HG03097 (cell line): ENCODE measurements around the gene CYTH1.
A peak's percentile ranks its signal among the peaks of the same experiment; 100 is the strongest.
"Not testable (repeated sequence)": the region's sequence is repeated elsewhere in the genome, so short reads cannot be mapped to it uniquely, and the experiment has no call there.

Experiments used
- ATAC-seq: cut with Tn5 transposase; IDR thresholded peaks from one replicate; pipeline ENCODE4 v1.9.1; 2021; ENCODE audit not compliant: unreplicated experiment, low FRiP score

Gene CYTH1

DNA sequence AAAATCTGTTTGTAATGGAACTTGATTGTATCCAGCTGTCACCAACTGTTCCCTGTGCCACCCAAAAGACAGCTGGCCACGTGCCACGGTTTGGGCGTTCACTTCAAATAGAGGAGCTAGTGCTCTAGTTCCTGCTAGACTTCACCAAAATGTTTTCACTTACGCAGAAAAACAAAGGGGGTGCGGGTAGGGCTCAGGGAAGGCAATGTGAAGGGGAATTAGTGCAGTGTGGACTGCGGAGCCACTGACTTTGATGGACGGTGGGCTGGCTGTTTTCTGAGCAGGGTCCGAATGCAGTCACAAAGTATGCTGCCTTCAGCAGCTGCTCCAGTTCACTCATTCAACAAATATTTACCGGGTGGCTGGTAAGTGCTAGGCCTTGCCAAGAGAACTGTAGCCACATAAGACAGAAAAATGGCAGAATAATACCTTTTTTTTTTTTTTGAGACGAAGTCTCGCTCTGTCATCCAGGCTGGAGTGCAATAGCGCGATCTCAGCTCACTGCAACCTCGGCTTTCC is 7.6 kb upstream of the CYTH1 start:
- ATAC-seq, result no peak

DNA sequence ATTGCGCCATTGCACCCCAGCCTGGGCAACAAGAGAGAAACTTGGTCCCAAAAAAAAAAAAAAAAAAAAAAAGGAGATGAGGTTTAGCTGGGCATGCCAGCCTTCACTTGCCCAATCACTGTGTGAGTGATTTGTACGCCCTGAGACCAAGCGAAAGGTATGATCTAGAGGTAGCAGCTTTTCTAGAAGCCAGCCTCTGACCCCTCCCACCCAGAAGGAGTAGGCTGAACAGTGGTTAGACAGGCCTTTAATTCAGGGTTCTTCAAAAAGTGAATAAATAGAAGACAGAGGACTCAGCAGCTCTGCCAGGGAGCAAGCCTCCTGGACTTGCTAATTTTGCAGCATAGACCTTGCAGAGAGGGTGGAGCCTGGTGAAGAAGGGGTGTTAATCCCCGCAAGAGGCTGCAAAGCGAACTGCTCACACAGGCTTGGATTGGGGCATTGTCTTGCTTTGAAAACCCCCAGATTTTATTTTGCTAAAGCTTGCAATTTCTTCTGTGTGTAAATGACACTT is 7.1 kb upstream of the CYTH1 start:
- ATAC-seq, result no peak

DNA sequence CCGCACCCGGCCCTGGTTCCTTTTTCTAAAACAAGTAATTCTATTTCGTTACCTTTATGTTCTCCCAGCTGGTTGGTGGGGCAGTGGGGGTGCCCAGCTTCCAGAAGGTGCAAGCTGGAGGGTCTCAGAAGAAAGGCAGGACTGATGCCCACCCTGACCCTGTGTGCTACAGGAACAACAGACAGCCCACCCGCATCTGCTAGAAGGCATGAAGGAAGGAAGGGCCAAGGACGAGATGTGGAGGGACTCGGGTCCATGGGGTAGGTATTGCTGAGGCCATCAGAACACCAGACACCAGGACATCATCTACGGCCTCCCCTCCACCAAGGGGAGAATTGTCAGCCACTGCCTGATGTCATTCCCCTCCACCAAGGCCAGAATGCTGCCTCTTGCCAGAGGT is 6.4 kb upstream of the CYTH1 start:
- no peak for ATAC-seq

DNA sequence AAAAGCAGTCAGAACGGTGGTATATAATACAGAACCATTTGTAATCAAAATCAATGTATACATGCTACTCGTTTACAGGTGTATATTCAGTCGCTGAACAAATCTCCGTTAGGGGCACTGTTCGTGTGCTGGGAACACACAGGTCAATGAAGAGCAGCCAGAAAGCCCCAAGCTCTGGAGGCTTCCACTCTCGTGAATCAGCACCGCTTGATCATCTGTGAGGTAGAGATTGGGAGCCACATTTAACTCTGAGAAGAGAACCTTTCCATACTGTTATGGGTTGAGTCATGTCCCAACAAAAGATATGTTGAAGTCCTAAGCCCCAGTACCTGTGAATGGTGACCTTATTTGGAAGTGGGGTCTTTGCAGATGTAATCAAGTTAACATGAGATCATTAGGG is 5.4 kb upstream of the CYTH1 start:
- ATAC-seq, result no peak

DNA sequence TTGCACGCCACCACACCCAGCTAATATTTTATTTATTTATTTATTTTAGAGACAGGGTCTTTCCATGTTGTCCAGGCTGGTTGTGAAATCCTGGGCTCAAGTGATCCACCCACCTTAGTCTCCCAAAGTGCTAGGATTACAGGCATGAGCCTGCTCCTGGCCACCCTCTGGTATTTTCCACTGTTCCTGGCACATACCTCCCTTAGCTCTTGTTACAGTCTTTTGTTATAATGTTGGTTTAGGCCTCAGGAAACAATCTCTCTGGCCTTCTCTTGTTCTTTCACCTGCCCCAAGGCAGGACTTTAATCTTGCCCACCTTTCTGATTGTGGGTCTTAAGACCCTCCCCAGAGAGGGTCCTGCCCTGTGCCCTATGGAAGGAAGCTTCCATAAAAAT is 3.6 kb upstream of the CYTH1 start:
- ATAC-seq, result no peak

DNA sequence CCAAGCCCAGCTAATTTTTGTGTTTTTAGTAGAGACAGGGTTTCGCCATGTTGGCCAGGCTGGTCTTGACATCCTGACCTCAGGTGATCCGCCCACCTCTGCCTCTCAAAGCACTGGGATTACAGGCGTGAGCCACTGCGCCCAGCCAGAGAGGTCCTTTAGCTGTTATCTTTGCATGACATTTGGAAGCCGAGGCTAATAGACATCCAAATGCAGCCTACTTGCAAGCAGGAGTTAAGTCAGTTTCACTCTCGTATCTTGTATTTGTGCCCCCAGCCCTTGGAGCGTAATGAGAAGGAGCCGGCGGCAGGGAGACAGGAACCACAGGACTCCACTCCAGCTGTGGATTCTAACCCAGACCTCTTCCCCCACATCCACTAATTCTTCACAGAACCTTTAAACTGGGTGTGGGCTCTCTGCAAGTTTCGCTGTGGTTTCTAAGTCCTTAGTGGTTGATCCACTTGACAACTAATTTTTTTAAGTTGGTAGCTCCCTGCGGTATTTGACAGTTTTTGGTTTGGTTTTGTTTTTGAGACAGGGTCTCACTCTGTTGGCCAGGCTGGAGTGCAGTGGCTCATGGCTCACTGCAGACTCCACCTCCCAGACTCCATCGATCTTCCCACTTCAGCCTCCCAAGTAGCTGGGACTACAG is 3.1 kb upstream of the CYTH1 start:
- no peak for ATAC-seq

DNA sequence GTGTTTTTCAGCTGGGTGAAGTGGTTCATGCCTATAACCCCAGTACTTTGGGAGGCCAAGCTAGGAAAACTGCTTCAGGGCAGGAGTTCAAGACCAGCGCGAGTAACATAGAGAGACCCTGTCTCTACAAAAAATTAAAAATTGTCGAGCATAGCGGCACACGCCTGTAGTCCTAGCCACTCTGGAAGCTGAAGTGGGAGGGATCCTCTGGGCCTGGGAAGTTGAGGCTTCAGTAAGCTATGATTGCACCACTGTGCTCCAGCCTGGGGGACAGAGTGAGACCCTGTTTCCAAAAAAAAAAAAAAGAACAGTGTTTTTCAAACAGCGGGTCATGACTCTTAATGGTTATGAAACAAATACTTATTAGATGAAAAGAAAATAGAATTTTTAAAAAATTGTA is 2.3 kb upstream of the CYTH1 start:
- ATAC-seq, result no peak

DNA sequence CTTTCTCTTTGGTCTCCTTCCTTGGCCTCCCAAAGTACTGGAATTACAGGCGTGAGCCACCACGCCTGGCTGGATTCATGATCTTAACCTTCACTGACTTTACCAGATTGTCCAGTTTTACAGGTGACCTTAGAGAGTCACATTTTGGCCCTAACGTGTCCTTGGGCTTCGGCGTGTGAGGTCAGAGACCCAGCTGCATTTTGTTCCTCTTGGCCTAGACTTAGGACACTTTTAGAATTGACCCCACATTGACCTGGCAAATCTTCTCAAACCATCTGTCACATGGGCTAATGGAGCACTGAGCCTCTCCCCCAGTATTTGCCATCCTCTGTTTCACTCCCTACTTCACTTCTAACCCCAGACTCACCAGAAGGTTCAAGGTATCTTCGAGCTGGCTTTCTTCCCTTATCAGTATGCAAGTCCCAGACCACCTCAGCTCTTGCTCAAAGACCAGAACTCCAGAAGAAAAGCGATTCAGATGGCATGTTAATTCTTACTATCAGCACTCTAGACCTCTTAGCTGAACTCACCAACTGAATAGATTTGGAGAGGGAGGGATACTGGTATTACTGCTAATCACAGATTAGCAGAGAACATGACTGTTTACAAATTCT is 1.7 kb upstream of the CYTH1 start:
- ATAC-seq, result no peak

DNA sequence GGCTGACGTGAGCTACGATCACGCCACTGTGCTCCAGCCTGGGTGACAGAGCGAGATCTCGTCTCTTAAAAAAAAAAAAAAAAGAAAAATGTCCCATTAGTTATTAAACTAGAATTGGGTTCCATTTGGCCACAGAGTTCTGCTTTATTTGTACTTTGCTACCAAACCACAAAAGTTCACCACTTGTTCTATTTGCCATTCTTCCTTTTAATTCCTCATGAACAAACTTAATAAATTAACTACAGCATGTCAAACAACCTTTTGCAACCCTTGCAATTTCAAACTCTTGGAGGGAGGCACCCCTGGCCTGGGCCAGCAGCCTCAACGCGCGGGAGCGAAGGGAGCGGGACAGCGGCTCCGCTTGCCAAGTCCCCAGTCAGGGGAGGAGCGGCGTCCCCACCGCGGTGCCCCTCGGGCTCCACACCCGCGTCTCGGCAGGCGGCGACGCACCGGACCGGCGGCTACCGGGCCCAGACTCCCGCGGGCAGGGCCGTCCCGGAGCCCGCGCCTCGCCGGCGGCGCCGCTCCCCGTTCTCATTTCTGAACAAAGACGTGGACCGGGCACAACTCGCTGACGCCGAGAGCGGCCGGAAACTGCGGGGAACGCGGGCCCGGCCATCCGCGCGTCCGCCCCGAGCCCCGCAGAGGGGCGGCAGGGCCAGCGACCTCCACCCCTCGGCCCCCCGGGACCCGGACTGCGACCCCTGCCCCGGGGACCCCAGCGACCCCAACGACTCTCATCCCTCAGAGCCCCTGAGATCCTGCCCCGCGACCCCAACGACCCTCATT is 775 bp downstream of the CYTH1 start:
- peak; percentile 8 for ATAC-seq

DNA sequence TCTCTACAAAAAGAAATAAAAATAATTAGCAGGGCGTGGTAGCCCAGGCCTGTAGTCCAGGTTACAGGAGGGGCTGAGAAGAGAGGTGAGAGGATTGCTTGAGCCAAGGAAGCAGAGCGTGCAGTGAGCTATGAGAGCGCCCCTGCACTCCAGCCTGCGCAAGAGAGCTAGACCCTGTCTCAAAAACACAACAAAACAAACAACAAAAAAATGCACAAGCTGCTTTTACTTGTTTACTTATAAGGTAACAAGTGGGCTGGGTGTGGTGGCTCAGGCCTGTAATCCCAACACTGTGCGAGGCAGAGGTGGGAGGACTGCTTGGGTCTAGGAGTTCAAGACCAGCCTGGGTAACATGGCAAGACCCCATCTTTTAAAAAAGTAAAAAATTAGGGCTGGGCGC is 1.7 kb downstream of the CYTH1 start:
- ATAC-seq, result no peak

DNA sequence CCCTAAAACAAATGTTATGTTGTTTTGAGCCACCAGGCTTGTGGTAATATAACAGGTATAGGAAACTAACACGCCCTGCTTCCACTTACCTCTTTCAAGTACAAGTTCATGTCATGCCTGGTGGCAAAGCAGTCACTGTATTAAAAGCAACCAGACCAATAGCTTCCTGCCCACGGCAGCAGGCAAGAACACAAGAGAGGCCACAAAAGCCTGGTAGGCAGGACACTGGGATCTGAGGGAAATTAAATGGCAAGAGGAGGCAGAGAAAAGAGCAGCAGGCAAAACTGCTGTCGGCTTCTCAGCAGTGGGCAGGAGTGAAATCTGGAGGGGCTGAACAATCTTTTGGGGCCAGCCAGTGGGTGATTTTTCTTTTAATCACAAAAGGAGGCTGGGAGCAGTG is 2.2 kb downstream of the CYTH1 start:
- ATAC-seq, result no peak

DNA sequence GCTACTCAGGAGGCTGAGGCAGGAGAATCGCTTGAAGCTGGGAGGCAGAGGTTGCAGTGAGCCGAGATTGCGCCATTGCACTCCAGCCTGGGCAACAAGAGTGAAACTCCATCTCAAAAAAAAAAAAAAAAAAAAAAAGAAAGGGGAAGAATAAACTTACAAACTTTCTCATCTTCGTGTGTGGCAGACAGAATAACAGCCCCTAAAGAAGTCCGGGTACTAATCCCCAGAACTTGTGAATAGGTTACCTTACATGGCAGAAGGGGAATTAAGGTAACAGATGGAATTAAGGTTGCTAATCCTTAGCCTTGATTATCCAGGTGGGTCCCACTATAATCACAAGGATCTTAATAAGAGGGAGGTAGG is 2.8 kb downstream of the CYTH1 start:
- not testable (repeated sequence) for ATAC-seq

DNA sequence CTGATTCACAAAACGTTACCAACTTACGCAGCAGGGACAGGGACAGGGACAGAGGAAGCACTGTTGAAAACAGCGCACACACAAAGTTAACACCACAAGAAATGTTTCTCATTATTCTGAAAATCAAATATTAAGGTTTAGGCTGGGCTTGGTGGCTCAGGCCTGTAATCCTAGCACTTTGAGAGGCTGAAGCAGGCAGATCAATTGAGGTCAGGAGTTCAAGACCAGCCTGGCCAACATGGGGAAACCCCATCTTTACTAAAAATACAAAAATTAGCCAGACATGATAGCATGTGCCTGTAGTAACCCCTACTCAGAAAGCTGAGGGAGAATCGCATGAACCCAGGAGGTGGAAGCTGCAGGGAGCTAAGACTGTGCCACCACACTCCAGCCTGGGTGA is 4.2 kb downstream of the CYTH1 start:
- no peak for ATAC-seq

DNA sequence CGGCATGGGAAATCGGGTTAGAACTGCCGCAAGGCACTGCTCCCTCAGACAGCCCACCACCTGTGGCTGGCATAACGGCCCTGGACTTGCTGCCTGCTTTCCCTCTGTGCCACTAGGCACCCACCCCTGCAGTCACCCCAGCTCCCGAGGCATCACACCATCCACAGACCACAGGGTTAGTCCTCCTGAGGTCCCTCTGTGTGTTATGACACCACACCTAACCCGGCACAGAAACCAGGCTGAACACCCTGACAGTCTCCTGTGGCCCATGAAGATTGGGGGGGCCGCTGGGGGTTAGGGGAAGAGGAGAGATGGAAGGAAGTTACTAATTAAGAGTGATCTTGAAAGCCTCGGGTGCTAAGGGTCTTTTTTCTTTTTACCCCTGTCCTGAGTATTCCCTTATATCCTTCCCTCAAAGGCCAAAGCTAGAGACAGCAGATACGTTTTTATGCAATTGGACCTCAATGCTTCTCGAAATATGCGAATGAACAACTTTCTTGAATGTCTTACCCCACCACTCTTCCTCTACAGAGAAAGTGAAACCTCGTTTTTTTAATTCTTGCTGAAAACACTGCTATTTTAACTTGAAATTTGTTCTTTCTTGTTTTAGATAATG is 7.0 kb downstream of the CYTH1 start:
- ATAC-seq, result peak; percentile 30

DNA sequence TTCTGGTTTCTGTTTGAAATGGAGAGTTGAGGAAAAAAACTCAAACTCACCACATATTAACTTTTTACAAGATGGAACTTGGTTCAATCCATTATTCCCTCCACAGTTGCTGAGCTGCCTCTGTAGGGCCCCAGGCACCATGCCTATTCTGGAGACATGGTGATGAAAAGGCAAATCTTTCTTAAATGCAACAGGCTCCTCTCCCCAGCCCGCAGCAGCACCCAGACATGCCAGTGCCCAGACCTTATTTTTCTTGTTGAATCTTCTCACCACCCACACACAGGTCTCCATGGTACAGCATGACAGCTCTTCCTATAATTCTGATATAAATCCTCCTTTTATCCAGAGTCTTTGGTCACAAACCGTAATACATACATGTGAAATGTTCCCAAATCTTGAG is 7.6 kb downstream of the CYTH1 start:
- no peak for ATAC-seq

DNA sequence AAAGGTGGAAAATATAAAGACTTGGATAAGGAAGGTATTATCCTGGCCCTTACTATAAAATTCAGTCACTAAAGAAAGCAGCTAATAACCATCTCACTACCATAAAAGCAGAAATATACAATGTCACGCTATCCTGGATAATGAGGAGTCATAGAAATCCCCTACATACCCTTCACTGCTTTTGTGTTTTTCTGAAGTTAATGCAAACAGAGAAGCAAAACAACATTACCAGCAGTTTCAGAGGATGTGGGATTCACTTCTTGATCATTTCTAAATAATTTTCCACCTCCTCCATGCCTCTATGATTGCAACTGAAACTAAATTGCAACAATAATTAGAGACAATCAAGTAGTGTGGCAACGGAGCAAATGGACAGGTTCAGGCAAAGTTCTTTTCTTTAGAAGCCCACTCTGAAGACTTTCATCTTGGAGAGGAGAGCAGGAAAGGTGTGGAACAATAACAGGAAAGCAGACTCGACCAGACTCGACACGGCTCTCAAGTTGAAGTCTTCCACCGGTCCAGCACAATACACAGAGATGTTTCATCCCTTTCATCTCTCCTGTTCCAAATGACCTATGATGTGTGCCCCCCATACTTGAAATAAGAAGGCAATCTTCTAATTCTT is 10.2 kb downstream of the CYTH1 start:
- no peak for ATAC-seq

DNA sequence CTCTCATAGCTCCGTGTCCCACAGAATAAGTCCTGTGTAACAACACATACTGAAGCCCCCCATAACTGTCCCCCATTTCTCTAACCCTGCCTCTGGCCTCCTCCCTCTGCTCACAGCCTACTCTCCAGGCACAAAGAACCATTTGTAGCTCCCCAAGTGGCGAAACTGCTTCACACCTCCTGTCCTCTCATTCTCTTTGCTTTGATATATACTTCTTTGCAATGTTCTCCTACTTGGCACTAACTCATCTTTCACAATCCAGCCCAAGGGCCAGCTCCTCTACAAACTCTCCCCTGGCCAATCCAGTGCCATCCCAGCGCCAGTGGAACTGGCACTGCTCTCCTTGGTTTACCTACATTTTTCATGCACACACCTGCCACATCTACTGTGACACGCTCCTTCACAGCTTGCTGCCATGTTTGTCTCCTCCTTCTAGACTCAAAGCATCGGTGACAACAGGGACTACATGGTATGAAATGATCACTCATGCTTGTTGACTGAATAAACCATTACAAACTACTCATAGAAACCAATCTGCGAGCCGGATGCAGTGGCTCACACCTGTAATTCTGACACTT is 12.8 kb downstream of the CYTH1 start:
- no peak for ATAC-seq

DNA sequence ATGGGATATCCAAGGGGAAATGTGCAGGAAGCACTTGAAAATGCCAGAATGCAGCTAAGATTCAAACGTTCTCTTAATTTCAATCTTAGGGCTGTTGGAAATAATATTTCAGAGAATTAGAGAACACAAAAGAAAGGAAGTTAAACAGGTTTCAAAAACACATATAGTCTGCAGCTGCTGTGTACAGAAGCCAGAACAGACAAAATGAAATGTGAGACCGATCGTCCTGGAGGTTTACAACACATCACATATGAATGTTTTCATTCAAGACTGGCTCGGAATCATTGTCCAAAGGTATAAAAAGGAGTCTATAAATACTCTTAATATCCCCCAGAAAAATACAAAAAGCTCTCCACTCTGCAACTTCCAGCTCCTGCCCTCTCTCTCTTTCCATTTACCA is 14.3 kb downstream of the CYTH1 start:
- no peak for ATAC-seq

DNA sequence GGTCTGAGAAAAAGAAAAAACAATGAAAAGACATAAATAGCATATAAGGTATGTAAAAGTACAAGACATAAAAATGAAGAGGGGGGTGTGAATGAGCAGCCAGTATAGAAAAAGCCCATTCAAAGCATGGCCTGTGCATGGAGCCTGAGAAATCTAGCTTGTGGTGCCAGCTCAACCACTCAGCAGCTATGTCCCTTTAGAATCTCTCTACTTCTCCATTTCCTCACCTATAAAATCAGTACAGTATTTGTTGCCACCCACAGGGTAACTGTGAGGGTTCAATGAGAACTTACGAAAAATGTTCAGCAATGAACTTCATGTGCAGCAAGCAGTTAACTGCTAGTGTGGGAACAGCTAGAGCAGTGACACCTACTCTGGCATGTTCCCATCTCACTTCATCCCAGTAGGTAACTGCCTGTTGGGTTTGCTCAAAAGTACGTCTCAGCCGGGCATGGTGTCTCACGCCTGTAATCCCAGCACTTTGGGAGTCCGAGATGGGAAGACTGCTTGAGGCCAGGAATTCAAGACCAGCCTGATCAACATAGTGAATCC is 15.3 kb downstream of the CYTH1 start:
- ATAC-seq, result no peak

DNA sequence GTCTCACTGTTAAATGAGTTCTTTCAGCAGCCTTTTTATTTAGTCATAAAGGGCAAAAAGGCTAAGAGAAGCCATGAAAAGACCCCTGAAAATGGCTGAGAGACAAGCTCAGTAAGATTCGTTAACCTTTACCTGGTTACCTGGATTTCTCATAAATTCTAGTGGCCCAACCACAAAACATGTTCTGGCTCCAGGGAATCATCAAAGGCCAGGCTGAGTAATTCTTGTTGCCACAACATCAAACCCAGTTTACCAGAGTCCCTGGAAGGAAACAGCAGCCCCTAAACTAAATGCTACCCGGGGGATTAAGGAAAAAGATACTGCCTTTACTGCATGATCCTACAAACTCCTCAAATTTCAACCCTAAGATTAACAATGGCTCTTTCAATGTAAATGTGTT is 15.8 kb downstream of the CYTH1 start:
- no peak for ATAC-seq
